GM18873 (cell line): ENCODE data around the gene IL3.
"Not testable (repeated sequence)": the region's sequence is repeated elsewhere in the genome, so short reads cannot be mapped to it uniquely, and the experiment has no call there.

Source experiments
- ATAC-seq: cut with Tn5 transposase; IDR thresholded peaks from one replicate; pipeline ENCODE4 v1.9.1; 2021; ENCODE audit warnings: mild to moderate bottlenecking, moderate library complexity, moderate number of reproducible peaks; ENCODE audit not compliant: unreplicated experiment, low FRiP score

IL3 gene

GRCh38 chr5:132108495-132108894, 48.0 kb downstream of the IL3 start:
- ATAC-seq: not testable (repeated sequence)

- ATAC-seq: not testable (repeated sequence)
Measured at GRCh38 chr5:132108957-132109356, 48.5 kb downstream of the IL3 start.

GRCh38 chr5:132109494-132110053, 49.1 kb downstream of the IL3 start:
- no peak for ATAC-seq

GRCh38 chr5:132110195-132110594, 49.7 kb downstream of the IL3 start:
- ATAC-seq: no peak

GRCh38 chr5:132110930-132111329, 50.5 kb downstream of the IL3 start:
- ATAC-seq: no peak

GRCh38 chr5:132112111-132112510, 51.7 kb downstream of the IL3 start:
- no peak for ATAC-seq
